ENCODE measurements around the gene GFER.

Gene GFER

DNA sequence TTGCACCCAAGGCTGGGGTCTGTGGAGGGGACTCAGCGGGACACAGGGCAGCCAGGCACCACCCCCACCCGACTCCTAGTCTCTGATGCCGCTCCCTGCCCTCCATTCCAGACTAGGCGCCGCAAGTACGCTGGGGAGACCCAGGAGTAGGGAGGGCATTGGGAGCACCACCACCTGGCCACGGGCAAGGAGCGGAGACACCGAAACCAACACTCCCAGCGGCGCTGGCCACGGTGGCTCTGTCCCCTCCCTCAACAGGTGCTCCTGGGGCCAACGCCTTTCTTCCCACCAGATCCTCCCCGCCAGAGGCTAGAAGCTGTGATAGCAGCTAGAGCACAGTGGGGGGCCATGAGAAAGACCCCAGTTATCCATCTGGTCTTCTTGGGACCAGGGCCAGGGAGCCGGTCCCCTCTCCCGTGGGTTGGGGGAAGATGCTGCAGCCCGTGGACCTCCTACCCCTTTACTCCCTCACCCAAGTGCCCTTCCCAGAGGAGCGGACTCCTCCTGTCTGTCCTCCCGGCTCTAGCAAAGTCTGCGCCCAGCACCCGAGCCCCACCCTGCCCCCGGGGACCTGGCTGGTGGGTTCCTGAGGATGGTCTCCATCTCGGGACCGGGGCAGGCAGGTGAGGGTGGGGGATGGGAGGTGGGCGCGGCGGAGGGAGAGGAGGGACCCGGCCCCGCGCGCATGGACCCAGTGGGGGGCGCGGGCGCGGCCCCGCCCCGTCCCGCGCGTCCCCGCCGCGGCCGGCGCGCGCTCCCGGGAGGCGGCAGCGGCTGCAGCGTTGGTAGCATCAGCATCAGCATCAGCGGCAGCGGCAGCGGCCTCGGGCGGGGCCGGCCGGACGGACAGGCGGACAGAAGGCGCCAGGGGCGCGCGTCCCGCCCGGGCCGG, 5.5 kb downstream of the GFER start, which contains the start of gene SYNGR3:
TSS of gene SYNGR3 (plus strand) at position 762 of the 892 bp plus-strand sequence. CDS start 133 bp downstream, outside the sequence.
- H3K36me3 Mint-ChIP-seq (ENCODE audit: low read depth): no peaks in the 10 kb centered on the region
- peaks cover 13% of the 10 kb centered on the region for H3K27me3 Mint-ChIP-seq
- ATAC-seq: no peak

GRCh38 chr16:1990101-1990350, 6.0 kb downstream of the GFER start:
- DNase-seq: no peak
- peaks cover 13% of the 10 kb centered on the region for H3K27me3 Mint-ChIP-seq
- H3K27ac Mint-ChIP-seq: no peak overlapping the region
- no peak overlapping the region for H3K4me3 Mint-ChIP-seq
- peaks cover 37% of the 10 kb centered on the region for H3K4me1 Mint-ChIP-seq
- no peaks in the 10 kb centered on the region for H3K36me3 Mint-ChIP-seq (ENCODE audit: low read depth)
- no peak for ATAC-seq
- H3K9me3 Mint-ChIP-seq: no peaks in the 10 kb centered on the region

More for the DNA sequence above, 5.5 kb downstream of the GFER start, which contains the start of gene SYNGR3:
- peaks cover 41% of the 10 kb centered on the region for H3K4me1 Mint-ChIP-seq
- H3K9me3 Mint-ChIP-seq: no peaks in the 10 kb centered on the region
- peak within 1 kb of the TSS; percentile 82 for H3K27ac Mint-ChIP-seq
- H3K4me3 Mint-ChIP-seq: peak within 1 kb of the TSS; percentile 70
- no peak for DNase-seq

DNA sequence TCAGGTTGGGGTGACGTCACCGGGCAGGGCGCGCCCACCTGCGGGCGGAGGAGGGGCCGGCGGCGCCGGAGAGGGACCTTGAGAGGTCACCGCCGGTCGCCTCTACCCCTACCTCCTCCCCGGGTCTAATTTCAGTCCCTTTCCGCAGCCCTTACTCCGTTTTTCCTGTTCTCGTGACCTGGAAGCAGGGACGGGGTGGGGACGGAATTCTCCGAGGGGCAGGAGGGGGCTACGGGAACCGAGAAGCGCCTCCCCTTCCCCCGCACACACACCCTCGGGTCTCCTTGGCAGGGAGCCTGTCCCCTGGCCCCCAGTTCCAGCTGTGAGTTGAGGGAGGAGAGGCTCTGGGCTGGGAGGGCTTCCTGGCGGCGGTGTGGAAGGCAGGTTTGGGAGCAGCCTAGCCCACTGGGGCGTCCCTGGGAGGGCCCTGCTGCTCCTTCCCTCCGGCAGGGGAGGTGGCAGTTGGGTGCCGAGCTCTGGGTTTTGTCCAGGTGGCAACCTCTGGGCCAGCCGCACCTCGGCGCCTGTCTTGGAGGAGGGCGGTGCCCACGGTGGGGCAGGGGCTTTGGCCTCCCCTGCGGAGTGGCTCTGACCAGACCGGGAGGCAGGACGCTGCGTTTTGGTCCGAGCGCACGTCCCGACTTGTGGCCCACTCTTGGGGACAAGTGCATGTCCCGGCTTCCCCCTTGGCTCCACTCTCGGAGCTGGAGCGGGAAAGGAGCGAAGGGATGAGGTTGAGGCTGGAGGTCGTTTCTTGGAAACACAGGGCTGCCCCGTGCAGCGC, 6.5 kb downstream of the GFER start:
- Mint-ChIP-seq H3K36me3 (ENCODE audit: low read depth) (no peaks in the 10 kb centered on the region), H3K27me3 (peaks cover 13% of the 10 kb centered on the region), H3K4me3 (peak overlapping the region; percentile 70), H3K4me1 (peaks cover 32% of the 10 kb centered on the region), H3K27ac (peak overlapping the region; percentile 82), H3K9me3 (no peaks in the 10 kb centered on the region)
- DNase-seq: peak; percentile 64
- ATAC-seq: no peak

DNA sequence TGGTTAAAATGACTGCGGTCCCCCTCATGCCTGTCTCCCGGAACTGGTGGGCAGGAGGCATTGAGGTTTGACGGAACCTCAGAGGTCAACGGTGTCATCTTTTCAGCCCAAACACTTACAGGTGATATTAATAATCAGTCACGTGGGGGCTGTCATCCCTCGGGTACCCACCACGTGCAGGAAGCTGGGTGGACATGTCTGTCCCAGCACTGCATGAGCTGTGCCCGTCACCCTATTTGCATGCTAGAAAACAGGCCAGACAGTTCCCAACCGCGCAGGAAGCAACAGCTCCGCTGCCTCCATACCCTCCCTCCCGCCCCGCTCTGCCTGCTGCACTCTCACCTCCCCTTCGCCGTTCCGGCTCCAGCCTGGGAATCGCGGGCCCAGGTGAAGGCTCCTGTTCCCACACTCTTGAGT, 7.2 kb downstream of the GFER start:
- no peaks in the 10 kb centered on the region for H3K36me3 Mint-ChIP-seq (ENCODE audit: low read depth)
- H3K27me3 Mint-ChIP-seq: peaks cover 13% of the 10 kb centered on the region
- no peaks in the 10 kb centered on the region for H3K9me3 Mint-ChIP-seq
- DNase-seq (peak; percentile 69), ATAC-seq (peak; percentile 61)
- H3K27ac Mint-ChIP-seq: peak overlapping the region; percentile 82
- peak overlapping the region; percentile 70 for H3K4me3 Mint-ChIP-seq
- peaks cover 33% of the 10 kb centered on the region for H3K4me1 Mint-ChIP-seq

- H3K27ac Mint-ChIP-seq: peak overlapping the region; percentile 82
- no peaks in the 10 kb centered on the region for H3K9me3 Mint-ChIP-seq
- no peak for ATAC-seq
- H3K27me3 Mint-ChIP-seq: peaks cover 13% of the 10 kb centered on the region
- H3K4me1 Mint-ChIP-seq: peaks cover 37% of the 10 kb centered on the region
- H3K36me3 Mint-ChIP-seq (ENCODE audit: low read depth): peaks cover under 1% of the 10 kb centered on the region
- DNase-seq: no peak
- peak overlapping the region; percentile 70 for H3K4me3 Mint-ChIP-seq
These were observed 7.6 kb downstream of the GFER start for GRCh38 chr16:1991588-1991947.

GRCh38 chr16:1991948-1992703, 8.1 kb downstream of the GFER start:
- no peaks in the 10 kb centered on the region for H3K9me3 Mint-ChIP-seq
- peak; percentile 42 for ATAC-seq
- H3K36me3 Mint-ChIP-seq (ENCODE audit: low read depth): peaks cover 3% of the 10 kb centered on the region
- DNase-seq: peak; percentile 97
- no peak overlapping the region for H3K4me3 Mint-ChIP-seq
- H3K27ac Mint-ChIP-seq: no peak overlapping the region
- peaks cover 39% of the 10 kb centered on the region for H3K4me1 Mint-ChIP-seq
- peaks cover 13% of the 10 kb centered on the region for H3K27me3 Mint-ChIP-seq

DNA sequence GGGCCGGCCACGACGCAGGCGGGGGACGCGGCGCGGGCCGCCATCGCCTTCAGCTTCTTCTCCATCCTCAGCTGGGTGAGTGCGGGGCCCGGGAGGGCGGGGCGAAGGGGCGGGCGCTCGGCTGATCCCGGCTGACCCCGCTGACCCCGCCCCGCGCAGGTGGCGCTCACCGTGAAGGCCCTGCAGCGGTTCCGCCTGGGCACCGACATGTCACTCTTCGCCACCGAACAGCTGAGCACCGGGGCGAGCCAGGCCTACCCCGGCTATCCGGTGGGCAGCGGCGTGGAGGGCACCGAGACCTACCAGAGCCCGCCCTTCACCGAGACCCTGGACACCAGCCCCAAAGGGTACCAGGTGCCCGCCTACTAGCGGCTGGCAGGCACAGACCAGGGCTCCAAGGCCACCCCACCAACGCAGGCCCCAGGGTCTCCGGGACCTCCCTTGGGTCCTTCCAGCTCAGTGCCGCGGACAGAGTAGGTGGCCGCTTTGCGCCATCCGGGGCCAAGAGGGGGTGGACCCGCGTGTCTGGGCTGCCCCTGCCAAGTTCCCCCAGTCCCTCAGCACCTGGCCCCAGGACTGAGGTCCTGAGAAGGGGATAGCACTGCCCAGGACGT, 8.8 kb downstream of the GFER start:
- Mint-ChIP-seq H3K4me1 (peaks cover 42% of the 10 kb centered on the region), H3K4me3 (no peak overlapping the region), H3K9me3 (no peaks in the 10 kb centered on the region), H3K27ac (no peak overlapping the region), H3K27me3 (peaks cover 13% of the 10 kb centered on the region), H3K36me3 (ENCODE audit: low read depth) (peaks cover 6% of the 10 kb centered on the region)
- DNase-seq (no peak), ATAC-seq (no peak)

- Mint-ChIP-seq H3K4me1 (peaks cover 42% of the 10 kb centered on the region), H3K4me3 (no peak overlapping the region), H3K36me3 (ENCODE audit: low read depth) (peaks cover 12% of the 10 kb centered on the region), H3K27me3 (peaks cover 8% of the 10 kb centered on the region), H3K27ac (peak overlapping the region; percentile 19), H3K9me3 (no peaks in the 10 kb centered on the region)
- DNase-seq (no peak), ATAC-seq (no peak)
These were observed 9.7 kb downstream of the GFER start for GRCh38 chr16:1993731-1994131.

GRCh38 chr16:1997494-1998359, 13.7 kb downstream of the GFER start:
- Mint-ChIP-seq H3K27me3 (no peaks in the 10 kb centered on the region), H3K27ac (no peak overlapping the region), H3K36me3 (ENCODE audit: low read depth) (peaks cover 20% of the 10 kb centered on the region), H3K4me1 (peaks cover 20% of the 10 kb centered on the region), H3K9me3 (no peaks in the 10 kb centered on the region), H3K4me3 (no peak overlapping the region)
- DNase-seq (no peak), ATAC-seq (no peak)

- no peak overlapping the region for H3K27ac Mint-ChIP-seq
- H3K4me1 Mint-ChIP-seq: peaks cover 18% of the 10 kb centered on the region
- peaks cover 20% of the 10 kb centered on the region for H3K36me3 Mint-ChIP-seq (ENCODE audit: low read depth)
- no peaks in the 10 kb centered on the region for H3K27me3 Mint-ChIP-seq
- ATAC-seq (no peak), DNase-seq (no peak)
- no peaks in the 10 kb centered on the region for H3K9me3 Mint-ChIP-seq
- no peak overlapping the region for H3K4me3 Mint-ChIP-seq
These were observed 14.4 kb downstream of the GFER start for GRCh38 chr16:1998360-1998835.

DNA sequence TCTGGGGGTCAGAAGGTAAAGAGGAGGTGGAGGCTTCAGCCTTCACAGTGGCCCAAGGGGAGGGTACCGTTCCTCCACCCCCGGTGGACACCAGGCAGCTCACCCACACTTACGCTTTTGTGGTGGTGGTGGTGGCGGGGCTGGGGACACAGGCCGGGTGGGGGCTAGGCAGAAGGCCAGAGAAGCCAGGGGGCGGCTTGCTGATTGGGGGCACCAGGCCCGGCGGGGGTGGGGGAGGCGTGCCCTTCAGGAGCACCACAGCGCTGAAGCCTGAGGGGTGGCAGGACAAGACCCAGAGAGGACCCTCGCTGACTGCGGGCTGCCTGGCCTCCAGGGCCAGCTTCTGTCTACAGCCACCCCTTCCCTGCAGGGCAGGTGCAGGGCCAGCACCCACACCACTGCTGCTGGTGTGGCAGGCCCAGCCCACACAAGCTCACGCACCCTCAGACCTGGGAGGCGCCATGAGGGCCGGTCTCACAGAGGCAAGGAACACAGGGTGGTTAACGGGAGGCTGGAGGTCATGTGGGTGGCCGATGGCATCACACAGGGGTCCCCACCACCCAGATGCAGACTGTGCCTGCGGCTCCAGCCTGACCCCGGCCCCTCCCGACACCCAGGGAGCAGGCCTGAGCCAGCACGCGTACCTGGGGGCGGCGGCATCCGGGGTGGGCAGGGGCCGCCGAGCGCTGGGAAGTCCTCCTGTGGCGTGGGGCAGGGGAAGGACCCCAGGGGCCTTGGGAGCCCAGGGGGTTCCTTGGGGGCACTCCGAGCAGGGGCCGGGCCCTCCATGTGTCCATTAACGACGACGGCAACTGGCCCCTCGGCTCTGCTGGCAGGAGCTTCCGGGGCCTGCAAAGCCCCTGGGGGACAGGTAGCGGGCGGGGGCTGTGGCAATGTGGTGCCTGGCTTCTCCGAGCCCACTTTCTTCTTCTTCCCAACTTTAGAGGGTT, 15.1 kb downstream of the GFER start:
- H3K4me3 Mint-ChIP-seq: no peak overlapping the region
- peaks cover 12% of the 10 kb centered on the region for H3K4me1 Mint-ChIP-seq
- H3K36me3 Mint-ChIP-seq (ENCODE audit: low read depth): peaks cover 20% of the 10 kb centered on the region
- H3K27ac Mint-ChIP-seq: no peak overlapping the region
- H3K27me3 Mint-ChIP-seq: no peaks in the 10 kb centered on the region
- no peaks in the 10 kb centered on the region for H3K9me3 Mint-ChIP-seq
- DNase-seq (no peak), ATAC-seq (no peak)

DNA sequence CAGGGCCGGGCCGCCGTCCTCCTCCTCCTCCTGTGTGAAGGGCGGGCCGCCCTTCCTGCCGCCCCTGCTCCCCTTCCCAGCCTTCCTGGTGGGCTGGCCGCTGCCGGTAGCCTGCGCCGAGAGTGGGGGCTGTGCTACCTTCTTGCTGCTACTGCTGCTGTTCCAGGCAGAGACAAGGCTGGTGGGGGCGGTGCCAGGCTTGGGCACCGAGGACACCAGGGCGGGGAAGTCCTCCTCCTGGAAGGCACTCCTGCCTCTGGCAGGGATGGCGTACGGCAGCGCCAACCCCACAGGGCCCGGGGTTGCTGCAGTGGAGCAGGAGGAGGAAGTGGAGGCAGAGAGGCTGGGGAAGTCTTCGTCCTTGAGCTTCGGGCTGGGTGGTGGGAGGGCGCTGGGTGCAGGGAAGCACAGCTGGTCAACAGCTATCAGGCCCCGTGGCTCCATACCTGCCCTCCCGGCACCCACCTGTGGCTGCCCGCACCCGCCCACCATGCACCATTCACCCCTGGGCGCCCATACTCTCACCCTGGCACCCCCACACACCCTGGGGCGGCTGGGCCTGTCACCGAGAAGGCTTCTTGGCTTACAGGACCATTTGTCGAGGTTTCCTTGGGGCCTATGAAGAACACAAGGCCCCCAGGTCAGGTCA, 16.0 kb downstream of the GFER start:
- H3K36me3 Mint-ChIP-seq (ENCODE audit: low read depth): peaks cover 20% of the 10 kb centered on the region

More for the DNA sequence above, 16.0 kb downstream of the GFER start:
- no peak overlapping the region for H3K27ac Mint-ChIP-seq
- H3K4me3 Mint-ChIP-seq: no peak overlapping the region
- no peaks in the 10 kb centered on the region for H3K27me3 Mint-ChIP-seq
- ATAC-seq (no peak), DNase-seq (no peak)
- peaks cover 16% of the 10 kb centered on the region for H3K4me1 Mint-ChIP-seq
- H3K9me3 Mint-ChIP-seq: no peaks in the 10 kb centered on the region

Measured in activated naive CD8-positive, alpha-beta T cell treated with anti-CD3 and anti-CD28 coated beads, Interleukin-2, amount 50 U/mL, for 24 hours (primary cell).